Esophagus muscularis mucosa (tissue), 3 donors: Measurements from ENCODE around the gene SH2D2A.

Experiments used
- POLR2AphosphoS5 ChIP-seq, 2 donors: sonication (generic); formaldehyde crosslinking; IDR thresholded peaks; one replicate each; pipeline ENCODE4 v1.6.1; 2017; ENCODE audit warnings: antibody characterized with exemption in 2 of 2
- TF ChIP-seq, protein P1 (sequence below), 3 experiments: fragments of 200-600 bp in 2 of 3; fragments of 450-650 bp in 1 of 3; sonication (generic) in 2 of 3; IDR thresholded peaks; one replicate each; pipeline ENCODE4 v1.5.1; 2017 to 2019; ENCODE audit warnings: antibody characterized with exemption in 3 of 3, mild to moderate bottlenecking in 2 of 3, moderate library complexity in 1 of 3

DNA sequence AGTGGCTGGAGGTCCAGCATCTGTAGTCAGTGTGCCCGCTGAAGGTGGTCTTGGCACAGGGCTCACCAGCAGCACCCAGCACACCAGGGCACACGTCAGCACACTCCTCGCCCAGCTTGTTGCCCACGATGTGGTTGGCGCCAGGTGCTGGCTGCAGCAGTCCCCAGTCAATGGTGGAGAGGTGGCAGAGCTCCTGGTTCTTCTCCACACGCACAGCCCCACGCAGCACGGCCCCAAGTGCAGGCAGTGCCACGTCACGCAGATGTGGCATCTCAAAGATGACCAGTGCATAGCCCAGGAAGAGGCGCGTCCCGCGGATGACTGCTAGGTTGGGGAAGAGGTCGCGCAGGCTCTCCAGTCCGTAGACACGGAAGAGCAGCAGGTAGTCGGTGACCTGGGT is 37.1 kb upstream of the SH2D2A start:
- TF ChIP-seq, protein P1, sequence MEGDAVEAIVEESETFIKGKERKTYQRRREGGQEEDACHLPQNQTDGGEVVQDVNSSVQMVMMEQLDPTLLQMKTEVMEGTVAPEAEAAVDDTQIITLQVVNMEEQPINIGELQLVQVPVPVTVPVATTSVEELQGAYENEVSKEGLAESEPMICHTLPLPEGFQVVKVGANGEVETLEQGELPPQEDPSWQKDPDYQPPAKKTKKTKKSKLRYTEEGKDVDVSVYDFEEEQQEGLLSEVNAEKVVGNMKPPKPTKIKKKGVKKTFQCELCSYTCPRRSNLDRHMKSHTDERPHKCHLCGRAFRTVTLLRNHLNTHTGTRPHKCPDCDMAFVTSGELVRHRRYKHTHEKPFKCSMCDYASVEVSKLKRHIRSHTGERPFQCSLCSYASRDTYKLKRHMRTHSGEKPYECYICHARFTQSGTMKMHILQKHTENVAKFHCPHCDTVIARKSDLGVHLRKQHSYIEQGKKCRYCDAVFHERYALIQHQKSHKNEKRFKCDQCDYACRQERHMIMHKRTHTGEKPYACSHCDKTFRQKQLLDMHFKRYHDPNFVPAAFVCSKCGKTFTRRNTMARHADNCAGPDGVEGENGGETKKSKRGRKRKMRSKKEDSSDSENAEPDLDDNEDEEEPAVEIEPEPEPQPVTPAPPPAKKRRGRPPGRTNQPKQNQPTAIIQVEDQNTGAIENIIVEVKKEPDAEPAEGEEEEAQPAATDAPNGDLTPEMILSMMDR (IDR thresholded peaks at IDR 0.05): no peak
- TF ChIP-seq POLR2AphosphoS5 (IDR thresholded peaks at IDR 0.05): no peak
